ENCODE measurements around the gene GPD1L.

- no peak for TF ChIP-seq ZC3H10 (CRISPR knock-in tag; IDR thresholded peaks at IDR 0.05)
- no peak for TF ChIP-seq PATZ1 (CRISPR knock-in tag; IDR thresholded peaks at IDR 0.05; ENCODE audit: borderline replicate concordance)
- TF ChIP-seq TCF4 (CRISPR knock-in tag; IDR thresholded peaks at IDR 0.05; ENCODE audit: borderline replicate concordance) = no peak
- TF ChIP-seq RARB (CRISPR knock-in tag; IDR thresholded peaks at IDR 0.05) = no peak
- TF ChIP-seq CSDC2 (CRISPR knock-in tag; IDR thresholded peaks at IDR 0.05) = no peak
- no peak for TF ChIP-seq ZFP30 (CRISPR knock-in tag; IDR thresholded peaks at IDR 0.05)
- TF ChIP-seq TOX (CRISPR knock-in tag; IDR thresholded peaks at IDR 0.05; ENCODE audit: borderline replicate concordance) = no peak
- TF ChIP-seq ARNTL (CRISPR knock-in tag; IDR thresholded peaks at IDR 0.05; ENCODE audit: borderline replicate concordance, low read depth) = no peak
- no peak for TF ChIP-seq PPARA (CRISPR knock-in tag; IDR thresholded peaks at IDR 0.05; ENCODE audit: borderline replicate concordance)
- no peak for TF ChIP-seq CSRNP3 (CRISPR knock-in tag; IDR thresholded peaks at IDR 0.05)
- TF ChIP-seq CREB5 (CRISPR knock-in tag; IDR thresholded peaks at IDR 0.05; ENCODE audit: low read depth) = no peak
- no peak for TF ChIP-seq ZNF8 (CRISPR knock-in tag; IDR thresholded peaks at IDR 0.05)
Observed at GRCh38 chr3:32106929-32107362, 526 bp downstream of the GPD1L start.

All from SK-N-SH treated with all-trans-retinoic acid at 6 μM for 48 hours (cell line).